ENCODE results near the gene KLHL3.

Gene KLHL3

GRCh38 chr5:137605411-137605810 is 130.5 kb downstream of the KLHL3 start:
- no peak overlapping the region for H3K27ac ChIP-seq (ENCODE audit: insufficient read depth in 1 of 2, low read depth in 1 of 2, low read length in 2 of 2, poor library complexity in 1 of 2, severe bottlenecking in 2 of 2)
- POLR2A ChIA-PET, result no interaction called here
- no peaks in the 10 kb centered on the region for H3K9me3 ChIP-seq (ENCODE audit: control extremely low read depth in 1 of 5, control insufficient read depth in 4 of 5, insufficient read depth in 2 of 5, low read depth in 1 of 5, low read length in 4 of 5)
- 0% methylated on average over 2 of the region's 4 CpGs for WGBS (ENCODE audit: insufficient coverage)
- H3K4me1 ChIP-seq (ENCODE audit: control extremely low read depth in 1 of 4, control insufficient read depth in 4 of 4, insufficient read depth in 4 of 4, low read length in 3 of 4), result peaks cover 0 to 12% (median 4%) of the 10 kb centered on the region in 4 experiments
- no peak overlapping the region for H3K4me3 ChIP-seq (ENCODE audit: control insufficient read depth in 1 of 7, extremely low read depth in 1 of 7, insufficient read depth in 4 of 7, low read depth in 2 of 7, low read length in 6 of 7)
- CTCF ChIA-PET, result interaction anchor here (0.8 to 2.9 kb wide), 8 partner anchors 14 to 428 kb away, joined by 3 to 15 read pairs (median 4); partner anchors contain the start of gene FAM13B
- peak; percentile 27 to 66 (median 62) for DNase-seq
- H3K27me3 ChIP-seq (replicated peaks in 2 of 5; ENCODE audit: control insufficient read depth in 4 of 5, insufficient read depth in 5 of 5, low read length in 4 of 5), result peaks cover 0 to 14% (median 0%) of the 10 kb centered on the region in 5 experiments
- no peaks in the 10 kb centered on the region for H3K36me3 ChIP-seq (ENCODE audit: control insufficient read depth in 4 of 4, insufficient read depth in 4 of 4, low read length in 3 of 4)

GRCh38 chr5:137604348-137605095 is 131.4 kb downstream of the KLHL3 start:
- H3K36me3 ChIP-seq (ENCODE audit: control insufficient read depth in 4 of 4, insufficient read depth in 4 of 4, low read length in 3 of 4), result no peaks in the 10 kb centered on the region
- H3K27me3 ChIP-seq (replicated peaks in 2 of 5; ENCODE audit: control insufficient read depth in 4 of 5, insufficient read depth in 5 of 5, low read length in 4 of 5), result peaks cover 0 to 14% (median 0%) of the 10 kb centered on the region in 5 experiments
- ChIA-PET POLR2A (interaction anchor here (0.5 to 0.6 kb wide), 2 partner anchors 214 to 1098 kb away, joined by 4 read pairs; no protein-coding TSS in a partner anchor), CTCF (interaction anchor here (0.8 to 2.9 kb wide), 10 partner anchors 14 to 429 kb away, joined by 3 to 15 read pairs (median 4); partner anchors contain the start of gene FAM13B)
- H3K9me3 ChIP-seq (ENCODE audit: control extremely low read depth in 1 of 5, control insufficient read depth in 4 of 5, insufficient read depth in 2 of 5, low read depth in 1 of 5, low read length in 4 of 5), result no peaks in the 10 kb centered on the region
- H3K27ac ChIP-seq (ENCODE audit: insufficient read depth in 1 of 2, low read depth in 1 of 2, low read length in 2 of 2, poor library complexity in 1 of 2, severe bottlenecking in 2 of 2), result no peak overlapping the region
- H3K4me3 ChIP-seq (ENCODE audit: control insufficient read depth in 1 of 7, extremely low read depth in 1 of 7, insufficient read depth in 4 of 7, low read depth in 2 of 7, low read length in 6 of 7), result no peak overlapping the region
- peak; percentile 60 to 90 (median 84) for DNase-seq
- peaks cover 0 to 12% (median 4%) of the 10 kb centered on the region in 4 experiments for H3K4me1 ChIP-seq (ENCODE audit: control extremely low read depth in 1 of 4, control insufficient read depth in 4 of 4, insufficient read depth in 4 of 4, low read length in 3 of 4)
- 31% methylated on average over 5 of the region's 9 CpGs for WGBS (ENCODE audit: insufficient coverage)

GRCh38 chr5:137603891-137604290 is 132.0 kb downstream of the KLHL3 start:
- no peak for DNase-seq
- no peak overlapping the region for H3K4me3 ChIP-seq (ENCODE audit: control insufficient read depth in 1 of 7, extremely low read depth in 1 of 7, insufficient read depth in 4 of 7, low read depth in 2 of 7, low read length in 6 of 7)
- no peak overlapping the region for H3K27ac ChIP-seq (ENCODE audit: insufficient read depth in 1 of 2, low read depth in 1 of 2, low read length in 2 of 2, poor library complexity in 1 of 2, severe bottlenecking in 2 of 2)
- ChIA-PET CTCF (interaction anchor here (1.0 to 2.9 kb wide), 3 partner anchors 15 to 284 kb away, joined by 3 to 15 read pairs (median 6); no protein-coding TSS in a partner anchor), POLR2A (no interaction called here)
- peaks cover 0 to 12% (median 5%) of the 10 kb centered on the region in 4 experiments for H3K4me1 ChIP-seq (ENCODE audit: control extremely low read depth in 1 of 4, control insufficient read depth in 4 of 4, insufficient read depth in 4 of 4, low read length in 3 of 4)
- peaks cover 0 to 16% (median 0%) of the 10 kb centered on the region in 5 experiments for H3K27me3 ChIP-seq (replicated peaks in 2 of 5; ENCODE audit: control insufficient read depth in 4 of 5, insufficient read depth in 5 of 5, low read length in 4 of 5)
- no peaks in the 10 kb centered on the region for H3K9me3 ChIP-seq (ENCODE audit: control extremely low read depth in 1 of 5, control insufficient read depth in 4 of 5, insufficient read depth in 2 of 5, low read depth in 1 of 5, low read length in 4 of 5)
- no peaks in the 10 kb centered on the region for H3K36me3 ChIP-seq (ENCODE audit: control insufficient read depth in 4 of 4, insufficient read depth in 4 of 4, low read length in 3 of 4)
- no CpG with 5 or more reads among the region's 1 CpG for WGBS (ENCODE audit: insufficient coverage)

- Histone ChIP-seq H3K4me1 (ENCODE audit: control extremely low read depth in 1 of 4, control insufficient read depth in 4 of 4, insufficient read depth in 4 of 4, low read length in 3 of 4) (peaks cover 0 to 15% (median 10%) of the 10 kb centered on the region in 4 experiments), H3K27ac (ENCODE audit: insufficient read depth in 1 of 2, low read depth in 1 of 2, low read length in 2 of 2, poor library complexity in 1 of 2, severe bottlenecking in 2 of 2) (no peak overlapping the region), H3K27me3 (replicated peaks in 2 of 5; ENCODE audit: control insufficient read depth in 4 of 5, insufficient read depth in 5 of 5, low read length in 4 of 5) (peaks cover 0 to 18% (median 0%) of the 10 kb centered on the region in 5 experiments), H3K9me3 (ENCODE audit: control extremely low read depth in 1 of 5, control insufficient read depth in 4 of 5, insufficient read depth in 2 of 5, low read depth in 1 of 5, low read length in 4 of 5) (no peaks in the 10 kb centered on the region), H3K4me3 (ENCODE audit: control insufficient read depth in 1 of 7, extremely low read depth in 1 of 7, insufficient read depth in 4 of 7, low read depth in 2 of 7, low read length in 6 of 7) (no peak overlapping the region), H3K36me3 (ENCODE audit: control insufficient read depth in 4 of 4, insufficient read depth in 4 of 4, low read length in 3 of 4) (no peaks in the 10 kb centered on the region)
- CTCF ChIA-PET, result interaction anchor here (0.9 to 2.9 kb wide), 3 partner anchors 16 to 283 kb away, joined by 3 to 15 read pairs (median 3); no protein-coding TSS in a partner anchor
- no peak for DNase-seq
- POLR2A ChIA-PET, result no interaction called here
- 100% methylated on average over 4 of the region's 6 CpGs for WGBS (ENCODE audit: insufficient coverage)
Measured at GRCh38 chr5:137603356-137603755, 132.5 kb downstream of the KLHL3 start.

GRCh38 chr5:137602721-137603273 is 133.1 kb downstream of the KLHL3 start:
- ChIA-PET POLR2A (no interaction called here), CTCF (interaction anchor here (0.9 kb wide), 1 partner anchor 19 kb away, joined by 3 read pairs; no protein-coding TSS in a partner anchor)
- peaks cover 0 to 21% (median 13%) of the 10 kb centered on the region in 4 experiments for H3K4me1 ChIP-seq (ENCODE audit: control extremely low read depth in 1 of 4, control insufficient read depth in 4 of 4, insufficient read depth in 4 of 4, low read length in 3 of 4)
- DNase-seq, result no peak
- WGBS (ENCODE audit: insufficient coverage), result 100% methylated on average over 3 of the region's 3 CpGs
- H3K27ac ChIP-seq (ENCODE audit: insufficient read depth in 1 of 2, low read depth in 1 of 2, low read length in 2 of 2, poor library complexity in 1 of 2, severe bottlenecking in 2 of 2), result no peak overlapping the region
- no peaks in the 10 kb centered on the region for H3K9me3 ChIP-seq (ENCODE audit: control extremely low read depth in 1 of 5, control insufficient read depth in 4 of 5, insufficient read depth in 2 of 5, low read depth in 1 of 5, low read length in 4 of 5)
- peaks cover 0 to 16% (median 0%) of the 10 kb centered on the region in 5 experiments for H3K27me3 ChIP-seq (replicated peaks in 2 of 5; ENCODE audit: control insufficient read depth in 4 of 5, insufficient read depth in 5 of 5, low read length in 4 of 5)
- H3K36me3 ChIP-seq (ENCODE audit: control insufficient read depth in 4 of 4, insufficient read depth in 4 of 4, low read length in 3 of 4), result no peaks in the 10 kb centered on the region
- no peak overlapping the region for H3K4me3 ChIP-seq (ENCODE audit: control insufficient read depth in 1 of 7, extremely low read depth in 1 of 7, insufficient read depth in 4 of 7, low read depth in 2 of 7, low read length in 6 of 7)

DNA sequence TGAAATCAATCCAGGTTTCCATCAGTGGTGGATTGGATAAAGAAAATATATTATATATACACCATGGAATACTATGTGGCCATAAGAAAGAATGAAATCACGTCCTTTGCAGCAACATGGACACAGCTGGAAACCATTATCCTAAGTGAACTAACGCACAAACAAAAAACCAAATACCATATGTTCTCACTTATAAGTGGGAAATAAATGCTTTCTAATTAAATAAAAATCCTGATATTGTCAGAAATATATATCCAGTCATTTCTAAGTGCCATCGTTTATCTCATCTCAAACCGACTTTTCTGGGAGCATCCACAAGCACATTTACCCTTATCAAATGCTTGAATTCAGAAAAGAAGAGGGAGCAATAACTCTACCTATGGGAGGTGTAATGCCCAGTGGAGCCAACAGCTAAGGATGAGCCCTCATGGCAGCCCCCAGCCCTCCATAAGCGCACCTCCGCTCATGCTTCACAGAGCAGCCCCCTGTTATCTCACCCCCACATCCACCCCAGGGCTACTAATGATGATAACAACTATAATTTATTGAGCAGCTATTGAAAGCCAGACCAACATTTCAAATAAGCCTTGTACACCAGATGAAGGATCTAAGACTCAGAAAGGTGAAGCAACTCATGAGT is 135.0 kb downstream of the KLHL3 start:
- peaks cover 0 to 21% (median 13%) of the 10 kb centered on the region in 4 experiments for H3K4me1 ChIP-seq (ENCODE audit: control extremely low read depth in 1 of 4, control insufficient read depth in 4 of 4, insufficient read depth in 4 of 4, low read length in 3 of 4)
- H3K27ac ChIP-seq (ENCODE audit: insufficient read depth in 1 of 2, low read depth in 1 of 2, low read length in 2 of 2, poor library complexity in 1 of 2, severe bottlenecking in 2 of 2), result no peak overlapping the region
- H3K27me3 ChIP-seq (replicated peaks in 2 of 5; ENCODE audit: control insufficient read depth in 4 of 5, insufficient read depth in 5 of 5, low read length in 4 of 5), result peaks cover 0 to 14% (median 0%) of the 10 kb centered on the region in 5 experiments
- no peaks in the 10 kb centered on the region for H3K9me3 ChIP-seq (ENCODE audit: control extremely low read depth in 1 of 5, control insufficient read depth in 4 of 5, insufficient read depth in 2 of 5, low read depth in 1 of 5, low read length in 4 of 5)
- no peak for DNase-seq
- POLR2A ChIA-PET, result no interaction called here
- CTCF ChIA-PET, result no interaction called here
- H3K36me3 ChIP-seq (ENCODE audit: control insufficient read depth in 4 of 4, insufficient read depth in 4 of 4, low read length in 3 of 4), result no peaks in the 10 kb centered on the region
- H3K4me3 ChIP-seq (ENCODE audit: control insufficient read depth in 1 of 7, extremely low read depth in 1 of 7, insufficient read depth in 4 of 7, low read depth in 2 of 7, low read length in 6 of 7), result no peak overlapping the region
- WGBS (ENCODE audit: insufficient coverage), result no CpG with 5 or more reads among the region's 6 CpGs

All from common myeloid progenitor, CD34-positive (primary cell).